Activated CD8-positive, alpha-beta memory T cell treated with anti-CD3 and anti-CD28 coated beads for 36 hours (primary cell): ENCODE data around the gene PLA2G2C. TPM values are rescaled to one million over a fixed set of nuclear protein-coding genes. Genes with fewer than 3 reads are reported as not detected.

Experiments used
- CTCF ChIA-PET: fragments of 350-600 bp; sonication (Branson Sonifier 250); formaldehyde crosslinking; loops from one replicate; lab custom pipeline; 2021; ENCODE audit warnings: antibody characterized with exemption; lab: Charles Lee
- POLR2A ChIA-PET: fragments of 350-600 bp; sonication (Branson Sonifier 250); formaldehyde crosslinking; loops from one replicate; lab custom pipeline; 2021; ENCODE audit warnings: antibody characterized with exemption; lab: Charles Lee
- total RNA-seq, 2 experiments: library from RNA; stranded (reverse); gene quantifications; one replicate each; pipeline ENCODE4 v1.2.3, GENCODE V29; 2021

Gene PLA2G2C
- total RNA-seq, 2 experiments from 2014 or later: 0.04 TPM; not detected in 1

GRCh38 chr1:20211511-20211931 lies 25.2 kb upstream of the PLA2G2C start:
- CTCF ChIA-PET: no interaction called here
- POLR2A ChIA-PET: no interaction called here

- POLR2A ChIA-PET: no interaction called here
- CTCF ChIA-PET: interaction anchor here (0.9 to 1.0 kb wide), 2 partner anchors 15 to 23 kb away, joined by 3 to 5 read pairs; no protein-coding TSS in a partner anchor
Observed at GRCh38 chr1:20210736-20211460, 24.6 kb upstream of the PLA2G2C start.

- ChIA-PET POLR2A (no interaction called here), CTCF (no interaction called here)
Observed at GRCh38 chr1:20209471-20209870, 23.2 kb upstream of the PLA2G2C start.

GRCh38 chr1:20207546-20207945 lies 21.2 kb upstream of the PLA2G2C start:
- POLR2A ChIA-PET: no interaction called here
- CTCF ChIA-PET: interaction anchor here (1.4 kb wide), 1 partner anchor 13 kb away, joined by 3 read pairs; no protein-coding TSS in a partner anchor

- CTCF ChIA-PET: no interaction called here
- POLR2A ChIA-PET: no interaction called here
Observed at GRCh38 chr1:20202166-20202565, 15.8 kb upstream of the PLA2G2C start.

GRCh38 chr1:20200966-20201365 lies 14.6 kb upstream of the PLA2G2C start:
- ChIA-PET POLR2A (no interaction called here), CTCF (no interaction called here)

- CTCF ChIA-PET: no interaction called here
Observed at GRCh38 chr1:20199840-20200239, 13.5 kb upstream of the PLA2G2C start.

GRCh38 chr1:20199403-20199802 lies 13.1 kb upstream of the PLA2G2C start:
- ChIA-PET POLR2A (no interaction called here), CTCF (no interaction called here)

More at GRCh38 chr1:20199840-20200239, 13.5 kb upstream of the PLA2G2C start:
- POLR2A ChIA-PET: no interaction called here

GRCh38 chr1:20198918-20199317 lies 12.6 kb upstream of the PLA2G2C start:
- POLR2A ChIA-PET: no interaction called here
- CTCF ChIA-PET: no interaction called here

- CTCF ChIA-PET: no interaction called here
- POLR2A ChIA-PET: no interaction called here
Observed at GRCh38 chr1:20198296-20198695, 12.0 kb upstream of the PLA2G2C start.

- ChIA-PET CTCF (no interaction called here), POLR2A (no interaction called here)
Observed at GRCh38 chr1:20197329-20197791, 11.0 kb upstream of the PLA2G2C start.

GRCh38 chr1:20195462-20195780 lies 9.1 kb upstream of the PLA2G2C start:
- CTCF ChIA-PET: interaction anchor here (0.7 to 2.0 kb wide), 14 partner anchors 11 to 277 kb away, joined by 3 to 8 read pairs (median 4); no protein-coding TSS in a partner anchor

GRCh38 chr1:20194757-20195461 lies 8.6 kb upstream of the PLA2G2C start:
- ChIA-PET CTCF (interaction anchor here (0.7 to 2.0 kb wide), 17 partner anchors 12 to 285 kb away, joined by 3 to 8 read pairs (median 3); no protein-coding TSS in a partner anchor), POLR2A (no interaction called here)

More at GRCh38 chr1:20195462-20195780, 9.1 kb upstream of the PLA2G2C start:
- POLR2A ChIA-PET: no interaction called here

- CTCF ChIA-PET: interaction anchor here (0.8 to 1.8 kb wide), 7 partner anchors 11 to 284 kb away, joined by 3 to 5 read pairs (median 3); no protein-coding TSS in a partner anchor
Observed at GRCh38 chr1:20194224-20194623, 7.9 kb upstream of the PLA2G2C start.

GRCh38 chr1:20192871-20193411 lies 6.6 kb upstream of the PLA2G2C start:
- ChIA-PET POLR2A (no interaction called here), CTCF (interaction anchor here (0.9 kb wide), 1 partner anchor 273 kb away, joined by 3 read pairs; no protein-coding TSS in a partner anchor)

More at GRCh38 chr1:20194224-20194623, 7.9 kb upstream of the PLA2G2C start:
- POLR2A ChIA-PET: no interaction called here

- CTCF ChIA-PET: interaction anchor here (1.3 kb wide), 1 partner anchor 21 kb away, joined by 3 read pairs; no protein-coding TSS in a partner anchor
- POLR2A ChIA-PET: no interaction called here
Observed at GRCh38 chr1:20192364-20192763, 6.0 kb upstream of the PLA2G2C start.

- ChIA-PET POLR2A (no interaction called here), CTCF (interaction anchor here (1.3 kb wide), 1 partner anchor 22 kb away, joined by 3 read pairs; no protein-coding TSS in a partner anchor)
Observed at GRCh38 chr1:20191266-20191825, 5.0 kb upstream of the PLA2G2C start.

- CTCF ChIA-PET: interaction anchor here (0.8 kb wide), 1 partner anchor 38 kb away, joined by 3 read pairs; no protein-coding TSS in a partner anchor
- POLR2A ChIA-PET: no interaction called here
Observed at GRCh38 chr1:20190256-20191160, 4.2 kb upstream of the PLA2G2C start.
